CD14-positive monocyte (primary cell): ENCODE results near the gene ATP1A2. TPM values are rescaled to one million over a fixed set of nuclear protein-coding genes. Genes with fewer than 3 reads are reported as not detected.

Experiments
- DNase-seq, 3 donors: peaks; one replicate each; pipeline ENCODE4 v3.0.0-alpha.2; 2011 to 2022
- H2AFZ ChIP-seq: 2 replicates; pipeline ENCODE4 v1.6.0; 2012; ENCODE audit warnings: mild to moderate bottlenecking, low read depth, low read length, inconsistent platforms; ENCODE audit not compliant: insufficient read depth, poor library complexity, severe bottlenecking
- H3K27ac ChIP-seq, 2 donors: 1 replicate in 1 of 2; 2 replicates in 1 of 2; pipeline ENCODE4 v1.5.1; 2012 to 2013; ENCODE audit warnings: low read length in 2 of 2, control low read depth in 1 of 2, inconsistent platforms in 1 of 2, low read depth in 1 of 2, mild to moderate bottlenecking in 1 of 2
- H3K27me3 ChIP-seq, 2 donors: one replicate each; pipeline versions ENCODE4 v1.6.0 to v1.6.1; 2011 to 2013; ENCODE audit warnings: low read length in 2 of 2; ENCODE audit not compliant: control insufficient read depth in 2 of 2, insufficient read depth in 2 of 2
- H3K36me3 ChIP-seq, 2 donors: replicated peaks in 1 of 2; 1 replicate in 1 of 2; 2 replicates in 1 of 2; pipeline versions ENCODE4 v1.5.1 to v1.6.1; 2012 to 2013; ENCODE audit warnings: low read length in 2 of 2, control low read depth in 1 of 2, inconsistent platforms in 1 of 2, mild to moderate bottlenecking in 1 of 2; ENCODE audit not compliant: insufficient read depth in 2 of 2, control insufficient read depth in 1 of 2
- H3K4me1 ChIP-seq, 2 donors: 1 replicate in 1 of 2; 2 replicates in 1 of 2; pipeline versions ENCODE4 v1.5.1 to v1.6.1; 2012 to 2013; ENCODE audit warnings: low read length in 2 of 2, control low read depth in 1 of 2, inconsistent platforms in 1 of 2, mild to moderate bottlenecking in 1 of 2, moderate library complexity in 1 of 2; ENCODE audit not compliant: insufficient read depth in 2 of 2, control insufficient read depth in 1 of 2
- H3K4me2 ChIP-seq: replicated peaks from 2 replicates; pipeline ENCODE3; 2012; ENCODE audit warnings: low read length, moderate library complexity, mild to moderate bottlenecking; ENCODE audit not compliant: poor library complexity, severe bottlenecking; ENCODE audit errors: extremely low read depth
- H3K4me3 ChIP-seq, 3 experiments: fragments of 200-600 bp in 1 of 3; sonication (generic) in 1 of 3; replicated peaks in 1 of 3; 1 replicate in 2 of 3; 2 replicates in 1 of 3; pipeline ENCODE4 v1.5.1; 2011 to 2013; ENCODE audit warnings: low read length in 3 of 3, mild to moderate bottlenecking in 3 of 3, control low read depth in 2 of 3, low read depth in 2 of 3, inconsistent platforms in 1 of 3, moderate library complexity in 1 of 3
- H3K79me2 ChIP-seq: 2 replicates; pipeline ENCODE4 v1.6.0; 2012; ENCODE audit warnings: mild to moderate bottlenecking, control low read depth, inconsistent platforms, low read length, moderate library complexity; ENCODE audit not compliant: insufficient read depth
- H3K9ac ChIP-seq: 2 replicates; pipeline ENCODE4 v1.6.0; 2017; ENCODE audit warnings: low read length, mild to moderate bottlenecking; ENCODE audit not compliant: insufficient read depth, poor library complexity, severe bottlenecking
- H3K9me3 ChIP-seq, 2 donors: replicated peaks in 1 of 2; 1 replicate in 1 of 2; 2 replicates in 1 of 2; pipeline versions ENCODE4 v1.5.1 to v1.6.1; 2012 to 2013; ENCODE audit warnings: low read length in 2 of 2, control low read depth in 1 of 2; ENCODE audit not compliant: control insufficient read depth in 1 of 2, insufficient read depth in 1 of 2
- H4K20me1 ChIP-seq: 2 replicates; pipeline ENCODE4 v1.6.0; 2012; ENCODE audit warnings: mild to moderate bottlenecking, low read length, control low read depth, moderate library complexity; ENCODE audit not compliant: insufficient read depth
- H3K27ac Mint-ChIP-seq, 7 donors: one replicate each; pipeline ENCODE4 v1.8.0; 2020; ENCODE audit warnings: mild to moderate bottlenecking in 7 of 7, mixed read lengths in 7 of 7, moderate library complexity in 6 of 7, inconsistent platforms in 2 of 7
- H3K27me3 Mint-ChIP-seq, 3 donors: one replicate each; pipeline ENCODE4 v1.8.0; 2021 to 2022; ENCODE audit warnings: low read depth in 3 of 3, mild to moderate bottlenecking in 3 of 3, mixed read lengths in 3 of 3, moderate library complexity in 3 of 3, inconsistent platforms in 1 of 3
- H3K36me3 Mint-ChIP-seq, 2 donors: one replicate each; pipeline ENCODE4 v1.8.0; 2020; ENCODE audit warnings: mixed read lengths in 2 of 2, inconsistent platforms in 1 of 2, mild to moderate bottlenecking in 1 of 2
- H3K4me1 Mint-ChIP-seq: one replicate; pipeline ENCODE4 v1.8.0; 2020; ENCODE audit warnings: mild to moderate bottlenecking, mixed read lengths
- H3K4me3 Mint-ChIP-seq, 2 donors: one replicate each; pipeline ENCODE4 v1.8.0; 2020; ENCODE audit warnings: mild to moderate bottlenecking in 2 of 2, mixed read lengths in 2 of 2, moderate library complexity in 1 of 2
- H3K9me3 Mint-ChIP-seq, 7 donors: one replicate each; pipeline ENCODE4 v1.8.0; 2020 to 2022; ENCODE audit warnings: mixed read lengths in 7 of 7, mild to moderate bottlenecking in 6 of 7, moderate library complexity in 6 of 7, inconsistent platforms in 2 of 7
- WGBS: methylation state at CpG from one replicate; pipeline ENCODE4 v1.1.5; 2013; ENCODE audit warnings: missing lambda C conversion rate; ENCODE audit not compliant: insufficient coverage; 5-methylcytosine and 5-hydroxymethylcytosine counted together
- intact Hi-C, 2 donors: fragments of 100-400 bp; cut with micrococcal nuclease; formaldehyde crosslinking; loops; one replicate each; pipeline versions ENCODE4 v1.15.0 to v1.15.1; 2023
- polyA plus RNA-seq, 3 donors: library from polyadenylated mRNA; depleted of rRNA in 1 of 3; unstranded in 2 of 3; stranded (reverse) in 1 of 3; fragments of 300-500 nt in 2 of 3; fragments of >200 nt in 1 of 3; fragmentation: Illumina TruSeq in 2 of 3; gene quantifications; 1 replicate in 2 of 3; 2 replicates in 1 of 3; pipeline ENCODE4 v1.2.3, GENCODE V29; 2012 to 2021
- TF ChIP-seq, protein P1 (sequence below): fragments of 200-600 bp; IDR thresholded peaks from one replicate; pipeline ENCODE4 v1.8.0; 2022; ENCODE audit warnings: antibody characterized with exemption, mild to moderate bottlenecking

Gene ATP1A2
- polyA plus RNA-seq, 3 donors, result 0.03 TPM; not detected in 2

DNA sequence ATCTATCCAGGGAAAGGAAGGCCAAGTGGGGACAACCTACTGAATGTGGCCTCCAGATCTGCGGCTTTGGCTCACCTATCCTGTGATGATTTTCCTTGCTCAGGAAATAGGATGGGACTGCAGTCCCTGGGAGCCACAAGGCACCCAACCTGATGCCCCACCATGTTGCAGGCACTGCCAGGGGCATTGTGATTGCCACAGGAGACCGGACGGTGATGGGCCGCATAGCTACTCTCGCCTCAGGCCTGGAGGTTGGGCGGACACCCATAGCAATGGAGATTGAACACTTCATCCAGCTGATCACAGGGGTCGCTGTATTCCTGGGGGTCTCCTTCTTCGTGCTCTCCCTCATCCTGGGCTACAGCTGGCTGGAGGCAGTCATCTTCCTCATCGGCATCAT is 11.8 kb downstream of the ATP1A2 start:
- Histone ChIP-seq H2AFZ (no peak overlapping the region), H3K27me3 (no peaks in the 10 kb centered on the region), H3K36me3 (no peaks in the 10 kb centered on the region), H3K27ac (no peak overlapping the region), H3K4me1 (no peaks in the 10 kb centered on the region), H3K9ac (no peak overlapping the region), H3K4me2 (no peak overlapping the region), H3K9me3 (no peaks in the 10 kb centered on the region), H3K79me2 (no peaks in the 10 kb centered on the region), H4K20me1 (no peaks in the 10 kb centered on the region), H3K4me3 (no peak overlapping the region)
- no peaks in the 10 kb centered on the region for H3K36me3 Mint-ChIP-seq
- 98% methylated on average over 9 of the region's 9 CpGs for WGBS
- TF ChIP-seq, protein P1, sequence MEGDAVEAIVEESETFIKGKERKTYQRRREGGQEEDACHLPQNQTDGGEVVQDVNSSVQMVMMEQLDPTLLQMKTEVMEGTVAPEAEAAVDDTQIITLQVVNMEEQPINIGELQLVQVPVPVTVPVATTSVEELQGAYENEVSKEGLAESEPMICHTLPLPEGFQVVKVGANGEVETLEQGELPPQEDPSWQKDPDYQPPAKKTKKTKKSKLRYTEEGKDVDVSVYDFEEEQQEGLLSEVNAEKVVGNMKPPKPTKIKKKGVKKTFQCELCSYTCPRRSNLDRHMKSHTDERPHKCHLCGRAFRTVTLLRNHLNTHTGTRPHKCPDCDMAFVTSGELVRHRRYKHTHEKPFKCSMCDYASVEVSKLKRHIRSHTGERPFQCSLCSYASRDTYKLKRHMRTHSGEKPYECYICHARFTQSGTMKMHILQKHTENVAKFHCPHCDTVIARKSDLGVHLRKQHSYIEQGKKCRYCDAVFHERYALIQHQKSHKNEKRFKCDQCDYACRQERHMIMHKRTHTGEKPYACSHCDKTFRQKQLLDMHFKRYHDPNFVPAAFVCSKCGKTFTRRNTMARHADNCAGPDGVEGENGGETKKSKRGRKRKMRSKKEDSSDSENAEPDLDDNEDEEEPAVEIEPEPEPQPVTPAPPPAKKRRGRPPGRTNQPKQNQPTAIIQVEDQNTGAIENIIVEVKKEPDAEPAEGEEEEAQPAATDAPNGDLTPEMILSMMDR, result no peak
- intact Hi-C loops, result no loop called here
- DNase-seq, result no peak
- no peak overlapping the region for H3K27ac Mint-ChIP-seq
- no peaks in the 10 kb centered on the region for H3K4me1 Mint-ChIP-seq
- H3K9me3 Mint-ChIP-seq, result peaks cover 0 to 2% (median 0%) of the 10 kb centered on the region in 7 donors
- H3K4me3 Mint-ChIP-seq, result no peak overlapping the region
- peaks cover 6 to 12% (median 10%) of the 10 kb centered on the region in 3 donors for H3K27me3 Mint-ChIP-seq

DNA sequence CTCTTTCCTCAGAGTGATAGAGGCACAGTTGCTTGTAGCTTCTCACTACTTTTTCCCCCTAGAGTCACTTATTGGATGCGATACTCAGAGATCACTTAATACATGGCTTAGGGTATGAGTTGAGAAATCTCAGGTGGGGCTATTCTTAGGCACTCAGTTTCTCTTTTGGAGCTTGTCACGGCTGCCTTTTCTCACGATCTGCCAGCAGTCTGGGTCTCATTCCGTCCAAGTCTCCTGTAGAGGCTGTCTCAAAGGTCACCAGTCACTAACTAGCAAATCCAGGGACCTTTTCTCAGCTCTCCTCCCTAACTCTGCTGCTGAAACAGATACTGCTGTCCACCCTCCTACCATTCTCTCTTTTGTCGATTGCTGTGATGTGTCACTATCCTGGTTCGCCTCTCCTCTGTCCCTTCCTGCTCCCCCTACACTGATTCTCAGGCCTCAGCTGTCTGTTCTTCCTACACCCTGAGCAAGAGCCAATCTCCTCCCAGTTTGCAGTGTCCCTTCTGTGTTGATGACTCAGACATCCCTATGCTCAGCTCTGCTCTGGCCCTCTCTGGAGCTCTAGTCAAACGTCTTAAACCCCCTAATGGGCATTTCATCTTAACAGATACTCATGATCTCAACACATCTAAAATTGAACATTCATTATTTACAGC is 12.4 kb downstream of the ATP1A2 start:
- Mint-ChIP-seq H3K27me3 (peaks cover 6 to 11% (median 9%) of the 10 kb centered on the region in 3 donors), H3K9me3 (peaks cover 0 to 2% (median 0%) of the 10 kb centered on the region in 7 donors), H3K4me3 (no peak overlapping the region), H3K4me1 (no peaks in the 10 kb centered on the region), H3K27ac (no peak overlapping the region), H3K36me3 (no peaks in the 10 kb centered on the region)
- H3K27ac ChIP-seq, result no peak overlapping the region
- H3K9ac ChIP-seq, result no peak overlapping the region
- H4K20me1 ChIP-seq, result no peaks in the 10 kb centered on the region
- intact Hi-C loops, result no loop called here
- H3K4me1 ChIP-seq, result no peaks in the 10 kb centered on the region
- no peaks in the 10 kb centered on the region for H3K79me2 ChIP-seq
- DNase-seq, result no peak
- 97% methylated on average over 5 of the region's 7 CpGs for WGBS
- no peaks in the 10 kb centered on the region for H3K9me3 ChIP-seq
- TF ChIP-seq, protein P1, result no peak
- no peak overlapping the region for H3K4me2 ChIP-seq
- no peak overlapping the region for H3K4me3 ChIP-seq
- H3K27me3 ChIP-seq, result no peaks in the 10 kb centered on the region
- H2AFZ ChIP-seq, result no peak overlapping the region
- H3K36me3 ChIP-seq, result no peaks in the 10 kb centered on the region
